Astrocyte of the cerebellum (primary cell): ENCODE results near the gene GRID1.

Source experiments
- DNase-seq: peaks from one replicate; pipeline ENCODE4 v3.0.0-alpha.2; 2011; ENCODE audit warnings: low read depth
- H3K4me3 ChIP-seq: 2 replicates; pipeline ENCODE4 v1.5.1; 2011; ENCODE audit warnings: mild to moderate bottlenecking, low read depth, low read length, moderate library complexity
- in situ Hi-C: cut with HindIII; loops from 2 replicates; pipeline ENCODE4 v1.10.0; 2017; ENCODE audit warnings: low sequenced_read_pairs
- TF ChIP-seq, protein P1 (sequence below): IDR thresholded peaks from 2 replicates; pipeline ENCODE4 v1.5.1; 2012; ENCODE audit warnings: low read length, low read depth, moderate library complexity, mild to moderate bottlenecking; ENCODE audit errors: missing control alignments

GRID1 gene

DNA sequence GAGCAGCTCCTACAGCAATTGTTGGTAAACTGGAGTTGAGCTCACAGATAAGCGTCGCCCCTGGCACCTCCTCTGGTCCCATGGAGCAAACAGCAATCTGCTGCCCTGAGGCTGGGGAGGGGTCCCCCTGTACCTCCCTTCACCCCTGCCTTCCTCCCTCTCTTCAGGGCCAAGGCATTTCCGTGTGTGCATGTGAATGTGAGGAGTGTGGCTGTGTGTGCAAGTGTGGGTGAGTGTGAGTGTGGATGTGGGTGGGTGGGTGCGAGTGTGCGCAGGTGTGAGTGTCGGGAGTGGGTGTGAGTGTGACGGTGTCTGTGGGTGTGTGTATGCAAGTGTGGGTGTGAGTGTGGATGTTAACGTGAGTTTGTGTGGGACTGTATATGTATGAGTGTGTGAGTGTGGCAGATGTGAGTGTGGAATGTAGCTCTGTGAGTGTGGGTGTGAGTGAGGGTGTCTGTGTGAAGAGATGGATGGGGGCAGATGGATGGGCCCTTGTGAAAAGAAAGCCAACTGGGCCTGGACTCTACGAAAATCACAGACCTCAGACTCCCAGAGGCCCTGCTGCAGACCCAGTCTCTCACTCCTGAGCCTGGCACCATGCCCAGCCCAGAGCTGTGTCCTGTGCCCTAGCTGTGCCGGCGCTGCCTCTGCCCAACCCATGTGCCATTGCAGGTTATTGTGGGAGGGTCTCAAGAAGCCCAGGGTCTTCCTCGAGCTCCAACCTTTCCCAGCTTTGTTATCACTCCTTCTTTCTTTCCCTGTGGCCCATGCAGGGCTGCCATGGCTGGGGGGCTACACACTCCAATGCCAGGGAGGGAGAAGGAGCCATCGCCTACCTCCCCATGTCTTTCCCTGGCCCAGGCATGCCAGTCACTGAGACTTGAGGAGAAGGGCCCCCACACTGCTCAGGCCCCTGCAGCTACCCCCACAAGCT, 73.9 kb downstream of the GRID1 start:
- TF ChIP-seq, protein P1, sequence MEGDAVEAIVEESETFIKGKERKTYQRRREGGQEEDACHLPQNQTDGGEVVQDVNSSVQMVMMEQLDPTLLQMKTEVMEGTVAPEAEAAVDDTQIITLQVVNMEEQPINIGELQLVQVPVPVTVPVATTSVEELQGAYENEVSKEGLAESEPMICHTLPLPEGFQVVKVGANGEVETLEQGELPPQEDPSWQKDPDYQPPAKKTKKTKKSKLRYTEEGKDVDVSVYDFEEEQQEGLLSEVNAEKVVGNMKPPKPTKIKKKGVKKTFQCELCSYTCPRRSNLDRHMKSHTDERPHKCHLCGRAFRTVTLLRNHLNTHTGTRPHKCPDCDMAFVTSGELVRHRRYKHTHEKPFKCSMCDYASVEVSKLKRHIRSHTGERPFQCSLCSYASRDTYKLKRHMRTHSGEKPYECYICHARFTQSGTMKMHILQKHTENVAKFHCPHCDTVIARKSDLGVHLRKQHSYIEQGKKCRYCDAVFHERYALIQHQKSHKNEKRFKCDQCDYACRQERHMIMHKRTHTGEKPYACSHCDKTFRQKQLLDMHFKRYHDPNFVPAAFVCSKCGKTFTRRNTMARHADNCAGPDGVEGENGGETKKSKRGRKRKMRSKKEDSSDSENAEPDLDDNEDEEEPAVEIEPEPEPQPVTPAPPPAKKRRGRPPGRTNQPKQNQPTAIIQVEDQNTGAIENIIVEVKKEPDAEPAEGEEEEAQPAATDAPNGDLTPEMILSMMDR = no peak
- in situ Hi-C loops = no loop called here
- no peak for DNase-seq
- no peak overlapping the region for H3K4me3 ChIP-seq

DNA sequence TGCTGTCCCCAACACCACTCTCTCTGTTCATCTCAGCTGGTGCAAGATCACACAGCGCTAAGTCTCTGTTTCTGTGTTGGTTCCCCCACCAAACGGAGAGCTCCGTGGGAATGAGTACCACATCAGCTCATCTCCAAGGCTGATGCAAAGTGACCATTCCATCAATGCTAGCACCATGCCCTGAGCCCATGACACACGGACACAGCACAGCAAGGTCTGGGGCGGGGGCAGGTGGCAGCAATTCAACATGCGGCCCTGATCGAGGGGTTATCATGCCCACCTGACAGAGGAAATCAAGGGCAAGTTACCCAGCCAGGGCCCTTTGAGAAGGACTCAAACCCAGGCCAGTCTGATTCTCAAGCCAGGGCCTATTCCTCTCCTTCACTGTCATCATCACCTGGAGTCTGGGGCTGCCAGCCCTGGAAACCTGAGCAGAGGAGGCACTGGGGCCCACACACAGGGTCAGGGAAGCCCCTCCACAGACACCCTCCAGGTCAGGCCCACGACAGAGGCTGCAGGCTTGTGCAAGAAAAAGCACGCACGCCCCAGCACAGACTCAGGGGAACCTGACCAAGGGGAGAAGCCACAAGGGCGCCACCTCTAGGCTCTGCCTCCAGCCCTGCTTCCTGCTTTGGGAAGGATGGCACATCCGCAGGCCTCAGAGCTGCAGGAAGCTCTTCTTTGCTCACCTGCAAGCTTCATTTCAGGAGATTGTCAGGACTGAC, 74.8 kb downstream of the GRID1 start:
- TF ChIP-seq, protein P1 = no peak
- in situ Hi-C loops = no loop called here
- H3K4me3 ChIP-seq = no peak overlapping the region
- no peak for DNase-seq

DNA sequence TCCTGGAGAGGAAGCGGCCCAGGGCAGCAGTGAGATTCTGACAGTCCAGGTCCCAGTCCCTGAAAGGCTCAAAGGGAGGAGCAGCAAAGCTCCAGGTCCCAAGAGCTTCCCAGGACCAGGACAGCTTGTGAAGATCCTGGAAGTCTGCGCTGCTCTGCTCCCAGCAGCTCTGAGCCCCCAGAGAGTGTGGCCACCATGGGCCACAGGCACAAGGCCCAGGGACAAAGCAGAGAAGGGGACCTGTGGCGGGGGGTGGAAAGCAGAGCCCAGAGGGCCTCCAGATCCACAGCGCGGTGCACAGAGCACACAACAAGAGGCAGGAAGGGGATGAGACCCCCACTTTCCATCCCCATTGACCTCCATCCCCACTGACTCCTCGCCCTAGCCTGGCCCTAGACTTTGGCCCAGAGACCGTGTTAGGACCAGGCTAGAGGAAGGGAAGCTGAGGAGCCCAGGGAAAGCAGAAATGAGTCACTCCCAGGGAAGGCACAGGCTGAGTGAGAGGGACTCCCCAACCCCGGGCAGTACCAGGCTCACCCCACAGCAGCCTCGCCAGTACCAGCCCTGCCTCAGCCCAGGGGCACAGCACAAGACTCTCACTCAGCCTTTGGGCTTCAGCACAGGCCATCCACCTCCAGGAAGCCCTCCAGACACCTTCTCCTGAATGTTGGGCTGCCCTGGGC, 75.5 kb downstream of the GRID1 start:
- H3K4me3 ChIP-seq = no peak overlapping the region
- DNase-seq = no peak
- in situ Hi-C loops = no loop called here
- TF ChIP-seq, protein P1 = no peak

DNA sequence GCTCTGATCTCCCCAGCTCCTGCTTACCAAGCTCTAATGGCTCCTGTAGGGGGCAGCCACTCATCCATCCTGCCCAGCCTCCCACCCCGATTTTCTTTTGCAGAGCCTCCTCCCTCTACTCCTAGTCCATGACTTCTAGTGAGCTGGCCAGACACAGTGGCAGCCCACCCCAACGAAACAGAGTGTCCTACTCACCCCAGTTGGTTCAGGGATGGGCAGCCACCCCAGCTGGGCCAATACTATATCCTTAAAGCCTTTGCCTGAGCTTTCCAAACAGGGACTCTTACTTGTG, 77.1 kb downstream of the GRID1 start:
- in situ Hi-C loops = no loop called here
- no peak for DNase-seq
- TF ChIP-seq, protein P1 = no peak
- H3K4me3 ChIP-seq = no peak overlapping the region

DNA sequence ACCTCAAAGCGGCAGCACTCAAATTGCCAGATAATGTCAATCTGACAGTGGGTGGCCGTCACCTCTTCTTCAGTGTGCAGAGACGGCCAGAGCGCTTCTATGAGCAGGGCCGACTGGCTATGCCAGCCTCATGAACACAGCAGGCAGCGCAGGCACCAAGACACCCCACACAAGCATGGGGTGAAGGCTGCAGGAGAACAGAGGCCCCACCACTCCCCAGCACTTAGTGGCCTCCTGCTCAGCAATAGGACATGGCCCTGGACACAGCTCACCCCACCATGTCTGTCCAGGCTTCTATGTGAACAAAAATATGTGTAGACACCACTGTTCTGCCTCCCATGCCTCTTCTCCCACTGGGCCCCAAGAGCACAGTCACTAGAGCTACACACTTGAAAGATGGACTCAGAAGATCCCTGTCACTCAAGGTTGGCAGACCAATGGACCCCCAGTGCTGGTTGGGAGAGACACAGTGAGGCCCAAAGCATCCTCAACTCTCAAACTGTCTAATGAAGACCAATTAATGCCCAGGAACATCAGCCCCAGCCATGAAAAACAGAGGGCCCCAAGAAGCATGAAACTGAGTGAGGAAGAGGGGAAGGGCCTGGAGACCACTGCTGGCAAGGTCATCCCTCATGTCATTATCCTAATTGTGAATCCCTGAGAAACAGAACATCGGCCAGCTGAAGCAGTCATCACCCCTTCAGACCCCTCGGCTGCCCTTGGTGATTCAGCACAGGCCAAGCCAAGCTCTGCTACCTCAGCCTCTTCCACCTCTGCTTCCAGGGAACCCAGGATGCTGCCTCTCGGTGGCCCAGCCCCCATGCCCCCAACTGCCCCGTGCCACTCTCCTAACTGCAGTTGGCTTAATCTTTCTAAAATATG, 77.7 kb downstream of the GRID1 start:
- TF ChIP-seq, protein P1 = no peak
- in situ Hi-C loops = no loop called here
- no peak for DNase-seq
- no peak overlapping the region for H3K4me3 ChIP-seq
